Measurements from ENCODE around the gene KRT222.

KRT222 gene

GRCh38 chr17:40648384-40648968, 16.5 kb downstream of the KRT222 start:
- no peak for DNase-seq

DNA sequence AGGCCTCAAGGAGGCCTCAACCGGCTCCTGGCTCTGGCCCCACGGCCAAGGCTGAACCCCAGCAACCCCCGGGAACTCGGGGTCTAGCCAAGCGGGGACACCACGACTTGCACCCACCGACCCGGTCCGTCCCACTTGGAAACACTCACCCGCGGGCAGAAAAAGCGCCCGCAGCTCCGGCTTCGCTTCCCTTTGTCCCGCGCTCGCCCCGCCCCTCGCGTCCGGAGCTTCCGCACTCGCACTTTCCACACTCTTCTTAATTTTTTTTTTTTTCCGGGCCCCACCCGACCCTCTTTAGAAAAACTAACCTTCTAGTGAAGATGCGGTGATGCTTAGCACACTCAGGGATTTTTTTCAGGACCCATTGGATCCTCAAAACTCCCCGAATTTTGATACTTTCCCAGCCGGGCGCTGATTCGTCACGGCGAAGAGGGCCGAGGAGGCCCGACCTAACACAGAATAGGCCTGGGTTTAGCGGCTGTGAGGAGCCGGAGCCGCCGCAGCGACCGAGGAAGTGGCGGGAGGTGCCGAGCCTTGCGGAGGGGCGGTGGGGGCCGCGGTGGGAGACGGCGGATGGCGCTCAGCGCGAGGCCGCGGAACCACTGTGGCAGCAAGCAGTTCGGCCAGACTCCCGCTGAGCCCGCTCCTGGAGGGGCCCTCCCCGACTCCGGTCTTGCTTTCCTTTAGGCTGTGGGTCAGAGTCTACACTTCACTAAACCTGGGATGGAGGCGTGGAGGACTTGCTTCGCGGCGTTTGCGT, 17.2 kb downstream of the KRT222 start, which contains the start of gene SMARCE1:
TSS of gene SMARCE1 (minus strand) at position 195 of the 760 bp plus-strand sequence. CDS start 2,016 bp downstream, outside the sequence.
- DNase-seq = no peak

- DNase-seq = no peak
Measured at GRCh38 chr17:40646791-40647623, 18.0 kb downstream of the KRT222 start.

- DNase-seq = no peak
Measured at GRCh38 chr17:40645943-40646342, 19.0 kb downstream of the KRT222 start.

- DNase-seq = no peak
Measured at GRCh38 chr17:40645291-40645690, 19.7 kb downstream of the KRT222 start.

- no peak for DNase-seq
Measured at GRCh38 chr17:40637931-40638330, 27.0 kb downstream of the KRT222 start.

DNA sequence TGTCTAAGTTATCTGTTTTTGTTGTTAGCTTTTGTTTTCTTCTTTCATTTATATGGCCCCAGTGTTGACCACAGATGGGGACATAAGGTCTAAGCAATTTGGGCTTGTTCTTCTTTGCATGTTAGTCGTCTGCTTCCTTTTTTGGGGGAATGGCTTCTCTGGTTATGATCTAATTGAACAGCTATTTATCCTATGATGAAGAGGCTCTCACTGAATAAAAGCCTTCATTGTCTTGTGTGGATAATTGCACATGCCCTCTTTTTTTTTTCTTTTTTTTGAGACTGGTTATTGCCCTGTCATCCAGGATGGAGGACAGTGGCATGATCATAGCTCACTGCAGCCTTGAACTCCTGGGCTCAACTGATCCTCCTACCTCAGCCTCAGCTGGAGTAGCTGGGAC, 31.1 kb downstream of the KRT222 start:
- DNase-seq = no peak

DNA sequence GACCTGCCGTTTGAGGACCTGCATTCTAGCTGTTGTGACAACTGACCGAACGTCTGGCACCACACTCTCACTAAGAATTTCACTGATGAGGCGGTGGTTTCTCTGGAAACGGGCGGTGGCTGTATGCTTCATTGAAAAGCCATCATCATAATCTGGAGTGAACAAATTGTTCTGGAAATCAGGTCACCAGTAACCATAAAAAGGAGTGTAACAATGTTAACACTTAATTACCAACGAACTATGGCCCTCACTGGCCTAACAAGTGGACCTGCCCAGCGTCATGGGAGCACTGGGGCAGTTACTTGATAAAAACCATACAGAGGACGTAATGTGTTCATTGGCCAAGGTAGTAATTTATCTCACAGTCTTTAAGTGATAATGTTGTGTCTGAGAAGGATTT, 32.8 kb downstream of the KRT222 start:
- no peak for DNase-seq

- no peak for DNase-seq
Measured at GRCh38 chr17:40629842-40630241, 35.1 kb downstream of the KRT222 start.

DNA sequence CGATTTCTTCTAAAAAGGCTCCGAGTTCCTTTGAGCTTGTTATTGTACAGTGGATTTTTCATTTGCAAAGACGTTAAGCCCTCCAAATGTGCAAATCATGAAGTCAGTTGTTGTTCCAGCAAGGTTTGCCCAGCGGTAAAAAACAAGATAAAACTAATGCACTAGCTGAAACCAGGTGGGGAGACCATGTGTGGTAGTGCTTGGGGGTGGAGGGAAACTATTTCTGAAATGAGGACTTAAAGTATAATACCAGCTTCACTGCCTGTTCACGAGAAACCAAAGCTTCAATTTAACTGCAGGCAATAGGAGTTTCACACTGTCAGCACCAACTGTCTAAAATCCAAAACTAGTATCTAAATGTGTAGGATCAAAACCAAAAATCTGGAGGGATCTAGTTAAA, 39.7 kb downstream of the KRT222 start:
- DNase-seq = no peak

DNA sequence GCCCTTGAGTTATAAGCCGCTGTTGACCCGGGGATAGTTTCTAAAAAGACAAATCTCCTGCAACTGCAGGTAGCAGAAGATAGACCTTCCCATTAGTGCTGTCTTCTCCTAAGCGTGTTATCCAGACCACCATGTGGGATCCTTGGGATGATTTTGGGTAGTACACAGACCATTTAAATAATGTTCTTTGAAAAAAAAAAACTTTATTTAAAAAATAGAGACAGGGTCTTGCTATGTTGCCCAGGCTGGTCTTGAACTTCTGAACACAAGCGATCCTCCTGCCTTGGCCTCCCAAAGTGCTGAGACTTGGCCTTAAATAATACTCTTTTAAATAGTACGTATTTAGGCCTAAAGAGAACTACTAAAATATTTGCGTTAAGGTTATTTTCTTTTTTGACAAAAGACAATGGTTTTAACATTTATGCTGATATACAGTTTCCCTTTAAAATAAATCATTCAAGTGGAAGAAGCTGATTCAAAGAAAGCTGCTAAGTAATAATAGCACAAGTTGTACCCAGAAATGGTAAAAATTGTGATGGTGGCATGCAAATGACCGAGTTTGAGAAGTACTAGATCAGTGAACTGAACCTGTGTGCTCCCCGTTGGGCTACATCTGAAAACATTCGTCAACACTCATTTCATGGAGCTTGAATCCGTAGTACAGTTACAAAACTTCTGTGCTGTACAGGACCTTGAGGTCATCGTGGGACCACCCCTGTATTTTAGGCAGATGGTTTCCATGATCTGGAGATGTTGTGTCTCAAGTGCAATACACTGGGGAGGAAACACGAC, 41.4 kb downstream of the KRT222 start:
- no peak for DNase-seq

DNA sequence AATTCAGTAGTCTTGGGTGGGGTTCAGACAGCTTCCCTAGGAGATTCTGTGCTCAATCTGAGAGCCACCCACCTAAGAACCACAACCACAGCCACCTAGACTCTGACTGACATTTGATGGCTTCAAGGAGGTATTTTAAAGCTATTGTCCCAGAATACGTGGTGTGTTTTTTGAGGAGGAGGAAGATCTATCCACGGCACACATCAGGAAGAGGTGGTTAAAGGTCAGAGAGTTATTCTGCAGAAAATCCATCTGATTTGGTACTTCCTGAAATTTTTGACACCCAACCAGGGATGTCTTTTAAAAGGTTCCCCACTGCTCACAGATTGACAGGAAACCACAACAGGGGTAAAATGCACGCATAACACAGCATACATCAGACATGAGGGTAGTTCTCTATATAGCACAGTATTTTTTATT, 42.5 kb downstream of the KRT222 start:
- no peak for DNase-seq

- DNase-seq = no peak
Measured at GRCh38 chr17:40621578-40621977, 43.4 kb downstream of the KRT222 start.

GRCh38 chr17:40621019-40621418, 44.0 kb downstream of the KRT222 start:
- DNase-seq = no peak

DNA sequence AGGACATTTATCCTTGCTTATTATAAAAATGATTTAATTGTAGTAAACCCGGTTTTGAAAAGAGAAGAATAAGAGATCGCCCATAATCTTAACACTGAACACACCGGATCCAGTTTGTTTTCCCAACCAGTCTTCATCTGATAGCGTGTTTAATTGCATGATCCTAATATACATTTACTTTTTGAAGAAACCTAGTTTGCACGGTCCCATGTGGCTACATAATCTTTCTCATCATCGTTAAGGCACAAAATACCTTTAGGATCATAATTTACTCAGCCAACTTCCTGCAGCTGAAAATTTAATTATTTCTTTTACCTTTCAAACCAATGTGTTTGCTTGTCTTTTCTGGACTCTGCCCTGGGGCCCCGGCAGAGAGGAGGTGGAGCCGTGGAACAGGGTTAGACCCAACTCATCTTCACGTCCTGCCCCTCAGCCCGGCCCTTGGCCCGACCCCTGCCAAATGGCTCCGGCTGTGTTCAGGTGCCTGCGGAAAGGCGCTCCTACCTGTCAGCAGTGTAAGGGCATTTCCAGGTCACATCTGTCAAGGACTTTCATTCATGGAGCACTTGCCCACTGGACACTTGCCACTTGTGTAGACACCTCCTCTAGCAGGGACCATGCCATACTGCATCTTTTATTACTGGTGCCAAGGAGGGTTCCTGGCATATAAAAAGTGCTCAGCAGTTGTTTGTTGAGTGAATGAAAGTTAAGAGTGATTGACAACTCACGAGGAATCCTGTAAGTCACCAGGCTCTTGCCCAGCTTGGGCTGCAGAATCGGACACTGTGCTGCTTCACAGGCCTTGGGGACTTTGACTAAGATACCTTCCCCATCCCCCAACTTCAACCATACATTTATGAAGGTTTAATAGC, 46.0 kb downstream of the KRT222 start:
- DNase-seq = no peak

- DNase-seq = no peak
Measured at GRCh38 chr17:40617678-40618240, 47.2 kb downstream of the KRT222 start.

DNA sequence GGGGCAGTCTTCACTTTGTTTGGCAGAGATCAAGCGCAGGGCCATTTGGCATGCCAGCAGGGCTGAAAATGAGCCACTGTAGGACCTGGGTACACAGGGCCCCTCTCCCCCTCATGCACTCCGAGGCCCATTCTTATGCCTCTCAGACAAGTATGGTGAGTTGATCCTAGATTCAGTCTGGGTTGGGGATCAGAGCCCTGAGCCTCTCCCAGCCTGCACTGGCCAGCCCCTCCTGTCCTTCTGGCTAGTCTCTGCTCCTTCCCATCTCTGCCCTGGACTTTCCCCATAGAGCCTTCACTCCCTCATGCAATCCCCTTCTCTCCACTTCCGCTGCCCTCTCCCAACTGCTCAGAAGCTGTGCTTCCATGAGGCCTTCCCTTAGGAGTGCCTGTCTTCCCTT, 48.4 kb downstream of the KRT222 start:
- DNase-seq = no peak

DNA sequence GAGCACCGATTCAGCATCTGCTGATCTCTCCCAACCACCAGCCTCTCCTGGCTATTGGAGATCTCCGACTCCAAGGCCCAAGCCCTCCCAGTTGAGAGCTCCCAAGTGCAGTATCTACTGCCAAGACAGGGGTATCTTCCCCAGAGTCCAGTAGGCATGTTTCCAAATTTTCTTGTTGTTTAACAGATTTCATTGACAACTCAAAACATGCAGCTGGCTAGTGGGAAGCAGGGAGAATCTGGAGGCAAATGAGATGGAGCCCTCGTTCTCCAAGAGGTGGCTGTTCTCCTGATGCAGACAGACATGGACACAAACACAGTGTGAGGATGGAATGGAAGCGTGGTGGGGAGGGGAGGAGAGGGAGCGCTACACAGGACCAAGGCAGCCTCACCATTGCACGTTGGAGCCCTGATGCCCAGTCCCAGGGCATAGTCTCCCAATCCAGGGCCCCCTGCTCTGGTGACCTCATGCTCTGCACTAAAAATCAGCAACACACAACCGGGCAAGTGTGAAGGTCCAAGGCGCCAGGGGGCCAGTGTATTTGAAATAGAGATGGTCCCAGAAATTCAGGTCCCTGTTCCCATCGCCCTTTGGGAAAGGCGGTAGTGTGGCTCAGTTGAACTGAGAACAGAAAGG, 49.0 kb downstream of the KRT222 start:
- DNase-seq = no peak

DNA sequence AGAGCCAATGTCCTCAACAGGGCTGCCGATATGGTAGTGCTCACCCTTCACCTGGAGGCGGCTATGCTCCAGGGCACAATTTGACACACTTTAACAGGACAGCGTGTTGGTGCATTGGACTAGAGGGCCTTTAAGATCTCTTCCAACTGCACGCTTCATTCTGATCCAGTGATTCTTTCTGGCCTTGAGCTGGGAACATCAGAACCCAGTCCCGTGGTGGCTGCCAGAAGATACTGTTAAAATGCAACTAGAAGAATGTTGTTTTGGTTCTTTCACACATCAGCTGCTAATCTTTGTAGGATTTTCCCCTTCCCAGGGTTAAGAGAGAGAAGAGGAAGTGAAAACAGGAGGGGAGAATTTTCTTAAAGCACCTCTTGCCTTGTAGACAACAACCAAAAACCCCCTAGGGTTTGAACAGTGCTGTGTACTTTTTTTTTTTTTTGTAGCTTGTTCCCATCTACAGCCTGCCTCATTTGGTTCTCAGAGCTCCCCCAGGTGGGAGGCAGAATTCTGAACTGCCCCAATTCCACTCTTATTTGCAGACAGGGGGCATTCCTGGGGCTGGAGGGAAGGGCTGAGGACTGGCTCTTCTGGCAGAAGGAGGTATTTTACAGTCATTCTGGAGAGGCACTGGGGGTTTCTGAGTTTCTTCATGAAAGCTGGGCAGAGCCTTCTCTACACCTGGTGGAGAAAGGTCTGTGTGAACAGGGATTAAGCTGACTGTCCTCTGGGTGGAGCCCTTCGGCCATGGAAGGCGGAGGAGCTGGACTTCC, 49.7 kb downstream of the KRT222 start:
- no peak for DNase-seq

GRCh38 chr17:40614431-40615067, 50.4 kb downstream of the KRT222 start:
- DNase-seq = no peak

All from SIG-M5 (cell line).